ENCODE data around the gene GINS1.

Gene GINS1

DNA sequence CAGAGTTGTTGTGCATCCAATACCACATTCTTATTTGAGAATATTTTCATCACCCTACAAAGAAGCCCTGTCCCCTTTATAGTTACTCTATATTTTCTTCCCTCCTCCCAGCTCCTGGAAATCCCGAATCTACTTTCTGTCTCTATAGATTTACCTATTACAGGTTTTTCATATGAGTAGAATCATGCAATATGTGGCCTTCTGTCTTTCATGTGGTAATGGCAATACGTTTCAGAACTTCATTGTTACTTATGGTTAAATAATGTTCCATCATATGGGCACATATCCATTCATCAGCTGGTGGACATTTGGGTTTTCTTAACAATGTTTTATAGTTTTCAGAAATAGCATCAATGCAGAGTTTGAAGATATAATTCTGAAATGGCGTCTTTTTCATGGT lies 17.1 kb downstream of the GINS1 start:
- no peak for TF ChIP-seq CTCF (IDR thresholded peaks at IDR 0.05; ENCODE audit: low read depth, low read length)
- H3K9me3 ChIP-seq: no peaks in the 10 kb centered on the region
- no peak for DNase-seq
- H3K27me3 ChIP-seq: no peaks in the 10 kb centered on the region
- no peaks in the 10 kb centered on the region for H3K4me1 ChIP-seq
- peaks cover 39% of the 10 kb centered on the region for H3K36me3 ChIP-seq
- no peak overlapping the region for H3K4me3 ChIP-seq (ENCODE audit: low read depth, low read length)

- Histone ChIP-seq H3K4me3 (ENCODE audit: low read depth, low read length) (no peak overlapping the region), H3K4me1 (no peaks in the 10 kb centered on the region), H3K27me3 (no peaks in the 10 kb centered on the region), H3K9me3 (no peaks in the 10 kb centered on the region), H3K36me3 (peaks cover 32% of the 10 kb centered on the region)
- TF ChIP-seq CTCF (IDR thresholded peaks at IDR 0.05; ENCODE audit: low read depth, low read length): no peak
- no peak for DNase-seq
Measured at GRCh38 chr20:25437153-25437581, 29.7 kb downstream of the GINS1 start.

GRCh38 chr20:25439328-25439727 lies 31.9 kb downstream of the GINS1 start:
- H3K9me3 ChIP-seq: no peaks in the 10 kb centered on the region
- no peaks in the 10 kb centered on the region for H3K27me3 ChIP-seq
- DNase-seq: no peak
- no peak overlapping the region for H3K4me3 ChIP-seq (ENCODE audit: low read depth, low read length)
- H3K36me3 ChIP-seq: peaks cover 26% of the 10 kb centered on the region
- H3K4me1 ChIP-seq: peaks cover 5% of the 10 kb centered on the region
- TF ChIP-seq CTCF (IDR thresholded peaks at IDR 0.05; ENCODE audit: low read depth, low read length): no peak

DNA sequence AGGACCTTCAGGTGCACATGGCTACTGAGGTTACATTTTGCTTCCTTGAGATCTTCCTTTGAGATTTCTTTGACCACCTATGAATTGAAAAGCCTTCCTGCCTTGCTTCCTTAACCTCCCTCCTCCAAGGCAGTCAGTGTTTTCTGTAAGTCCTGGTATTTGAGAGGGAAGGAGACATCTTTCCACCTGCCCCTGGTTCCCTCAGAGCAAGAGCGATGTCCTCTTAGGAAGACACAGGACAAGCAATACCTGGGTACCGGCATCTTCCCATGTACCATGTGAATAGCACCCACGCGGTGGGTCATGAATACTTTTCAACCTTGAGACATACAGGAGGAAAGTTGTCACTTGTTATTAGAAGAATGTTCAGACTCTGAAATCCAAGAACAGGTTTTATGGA lies 37.1 kb downstream of the GINS1 start:
- no peak for TF ChIP-seq CTCF (IDR thresholded peaks at IDR 0.05; ENCODE audit: low read depth, low read length)
- DNase-seq: no peak
- H3K9me3 ChIP-seq: no peaks in the 10 kb centered on the region
- H3K4me3 ChIP-seq (ENCODE audit: low read depth, low read length): no peak overlapping the region
- no peaks in the 10 kb centered on the region for H3K27me3 ChIP-seq
- H3K4me1 ChIP-seq: peaks cover 5% of the 10 kb centered on the region
- peaks cover 32% of the 10 kb centered on the region for H3K36me3 ChIP-seq

DNA sequence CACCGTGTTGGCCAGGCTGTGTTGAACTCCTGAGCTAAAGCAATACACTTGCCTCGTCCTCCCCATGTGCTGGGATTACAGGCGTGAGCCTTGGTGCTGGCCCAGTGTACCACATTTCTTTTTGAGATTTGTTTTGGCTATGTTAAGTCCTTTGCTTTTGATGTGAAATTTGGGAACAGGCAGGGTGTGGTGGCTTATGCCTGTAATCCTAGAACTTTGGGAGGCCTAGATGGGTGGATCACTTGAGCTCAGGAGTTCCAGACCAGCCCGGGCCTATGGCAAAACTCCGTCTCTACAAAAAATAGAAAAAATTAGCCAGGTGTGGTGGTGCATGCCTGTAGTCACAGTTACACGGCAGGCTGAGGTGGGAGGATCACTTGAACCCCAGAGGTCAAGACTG lies 40.2 kb downstream of the GINS1 start:
- H3K36me3 ChIP-seq: peaks cover 26% of the 10 kb centered on the region
- no peak for TF ChIP-seq CTCF (IDR thresholded peaks at IDR 0.05; ENCODE audit: low read depth, low read length)

GRCh38 chr20:25452333-25452732 lies 44.9 kb downstream of the GINS1 start:
- H3K36me3 ChIP-seq: peaks cover 8% of the 10 kb centered on the region; the same call in 1 of the 2 replicates
- no peak for TF ChIP-seq CTCF (IDR thresholded peaks at IDR 0.05; ENCODE audit: low read depth, low read length)
- H3K9me3 ChIP-seq: no peaks in the 10 kb centered on the region
- H3K27me3 ChIP-seq: no peaks in the 10 kb centered on the region
- DNase-seq: no peak
- peaks cover 4% of the 10 kb centered on the region for H3K4me1 ChIP-seq
- no peak overlapping the region for H3K4me3 ChIP-seq (ENCODE audit: low read depth, low read length)

More for the DNA sequence above, 40.2 kb downstream of the GINS1 start:
- DNase-seq: no peak
- no peaks in the 10 kb centered on the region for H3K9me3 ChIP-seq
- peaks cover 5% of the 10 kb centered on the region for H3K4me1 ChIP-seq
- no peak overlapping the region for H3K4me3 ChIP-seq (ENCODE audit: low read depth, low read length)
- no peaks in the 10 kb centered on the region for H3K27me3 ChIP-seq

Measured in BE2C (cell line).